Natural killer cell treated with Interleukin-12 subunit alpha and Interleukin-12 subunit beta and Interleukin-15 and Interleukin-18, amount 100 ng/mL, for 72 hours (primary cell): ENCODE data around the gene GOLGA8Q. TPM values are rescaled to one million over a fixed set of nuclear protein-coding genes. Genes with fewer than 3 reads are reported as not detected.

ENCODE experiments used
- total RNA-seq, 2 donors: library from RNA; stranded (reverse); gene quantifications; one replicate each; pipeline ENCODE4 v1.2.3, GENCODE V29; 2022

Gene GOLGA8Q
- total RNA-seq, 2 donors from 2014 or later, result 27.5 to 28.6 TPM

Other genes starting within 250 kb of the GOLGA8Q start
- gene CHRFAM7A, start 158.5 kb upstream of the GOLGA8Q start, total RNA-seq, result 1 to 10 TPM; 2.4 to 4.8 TPM
- gene GOLGA8R, start 137.8 kb upstream of the GOLGA8Q start, total RNA-seq, result 10 to 100 TPM; 53.4 to 70.9 TPM
- gene GOLGA8H, start 52.0 kb downstream of the GOLGA8Q start, total RNA-seq, result 1 to 10 TPM in 1 of 2 donors, under 1 TPM in 1; 0.55 to 1.7 TPM